Chondrocyte (in vitro differentiated cells): Measurements from ENCODE around the gene HOXC11. TPM values are rescaled to one million over a fixed set of nuclear protein-coding genes. Genes with fewer than 3 reads are reported as not detected.

Experiments
- DNase-seq: peaks from one replicate; pipeline ENCODE4 v3.0.0; 2021; ENCODE audit warnings: mixed read lengths, low spot score
- H3K27ac Mint-ChIP-seq: one replicate; pipeline ENCODE4 v1.8.0; 2021; ENCODE audit warnings: mild to moderate bottlenecking, moderate library complexity, mixed read lengths; ENCODE audit not compliant: unreplicated experiment
- H3K27me3 Mint-ChIP-seq: 2 replicates; pipeline ENCODE4 v1.8.0; 2021; ENCODE audit warnings: low read depth, mixed read lengths
- H3K36me3 Mint-ChIP-seq: 2 replicates; pipeline ENCODE4 v1.8.0; 2021; ENCODE audit warnings: low read depth, mixed read lengths
- H3K4me1 Mint-ChIP-seq: 2 replicates; pipeline ENCODE4 v1.8.0; 2021; ENCODE audit warnings: low read depth, mild to moderate bottlenecking, mixed read lengths
- H3K4me3 Mint-ChIP-seq: one replicate; pipeline ENCODE4 v1.8.0; 2021; ENCODE audit warnings: mild to moderate bottlenecking, moderate library complexity, mixed read lengths; ENCODE audit not compliant: unreplicated experiment
- H3K9me3 Mint-ChIP-seq: 2 replicates; pipeline ENCODE4 v1.8.0; 2021; ENCODE audit warnings: low read depth, mixed read lengths
- total RNA-seq: library from RNA; stranded (reverse); gene quantifications from 3 replicates; pipeline ENCODE4 v1.2.1, GENCODE V29; 2021
- TF ChIP-seq, protein P1 (sequence below): fragments of 200-600 bp; sonication (generic); IDR thresholded peaks from 2 replicates; pipeline ENCODE4 v1.5.0; 2021; ENCODE audit warnings: antibody characterized with exemption, mild to moderate bottlenecking, moderate library complexity

HOXC11 gene
- total RNA-seq, 1 donor from 2014 or later = not detected

DNA sequence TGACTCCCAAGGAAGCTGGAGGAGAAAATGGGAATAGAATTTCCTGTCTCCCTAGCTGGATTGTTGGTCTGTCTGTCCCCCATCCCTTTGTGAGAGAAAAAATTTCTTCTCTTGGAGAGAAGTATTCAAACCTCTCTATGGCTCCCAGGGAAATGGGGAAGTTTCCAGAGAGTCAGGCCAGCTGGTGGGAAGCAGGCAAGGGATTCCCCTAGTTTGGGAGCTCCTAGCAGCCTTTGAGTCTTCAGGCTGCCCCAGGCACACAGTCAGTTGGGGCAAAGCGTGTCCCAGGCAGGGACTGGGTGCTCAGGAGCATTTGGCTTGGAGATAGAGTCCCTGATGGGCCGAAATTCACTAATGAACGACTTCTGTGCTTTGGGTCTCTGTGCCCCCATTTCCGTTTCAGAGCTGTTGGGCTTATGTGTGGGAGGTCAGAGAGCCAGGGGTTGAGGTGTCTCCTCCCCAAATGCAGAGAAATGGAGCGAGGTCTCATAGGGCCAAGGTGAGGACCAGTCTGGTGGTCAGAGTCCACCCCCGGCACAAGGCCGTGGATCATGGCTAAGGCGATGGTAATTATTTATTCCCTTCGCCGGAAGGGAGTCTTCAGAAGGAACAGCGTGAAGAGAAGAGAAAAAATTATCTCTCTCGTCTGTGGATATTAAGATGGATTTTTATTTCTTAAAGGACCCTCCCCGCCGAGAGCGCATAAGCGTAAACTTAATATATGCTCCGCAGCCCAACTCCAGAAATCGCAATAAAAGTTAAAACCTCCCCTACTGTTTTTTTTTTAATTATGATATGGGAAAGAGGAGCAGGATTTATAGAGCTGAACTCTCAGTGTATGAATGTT lies 20.5 kb downstream of the HOXC11 start:
- Mint-ChIP-seq H3K4me3 (peak overlapping the region; percentile 40), H3K36me3 (peaks cover 5% of the 10 kb centered on the region), H3K27me3 (peaks cover 93% of the 10 kb centered on the region), H3K9me3 (no peaks in the 10 kb centered on the region), H3K4me1 (peaks cover 20% of the 10 kb centered on the region), H3K27ac (no peak overlapping the region)
- TF ChIP-seq, protein P1, sequence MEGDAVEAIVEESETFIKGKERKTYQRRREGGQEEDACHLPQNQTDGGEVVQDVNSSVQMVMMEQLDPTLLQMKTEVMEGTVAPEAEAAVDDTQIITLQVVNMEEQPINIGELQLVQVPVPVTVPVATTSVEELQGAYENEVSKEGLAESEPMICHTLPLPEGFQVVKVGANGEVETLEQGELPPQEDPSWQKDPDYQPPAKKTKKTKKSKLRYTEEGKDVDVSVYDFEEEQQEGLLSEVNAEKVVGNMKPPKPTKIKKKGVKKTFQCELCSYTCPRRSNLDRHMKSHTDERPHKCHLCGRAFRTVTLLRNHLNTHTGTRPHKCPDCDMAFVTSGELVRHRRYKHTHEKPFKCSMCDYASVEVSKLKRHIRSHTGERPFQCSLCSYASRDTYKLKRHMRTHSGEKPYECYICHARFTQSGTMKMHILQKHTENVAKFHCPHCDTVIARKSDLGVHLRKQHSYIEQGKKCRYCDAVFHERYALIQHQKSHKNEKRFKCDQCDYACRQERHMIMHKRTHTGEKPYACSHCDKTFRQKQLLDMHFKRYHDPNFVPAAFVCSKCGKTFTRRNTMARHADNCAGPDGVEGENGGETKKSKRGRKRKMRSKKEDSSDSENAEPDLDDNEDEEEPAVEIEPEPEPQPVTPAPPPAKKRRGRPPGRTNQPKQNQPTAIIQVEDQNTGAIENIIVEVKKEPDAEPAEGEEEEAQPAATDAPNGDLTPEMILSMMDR = no peak
- DNase-seq = no peak

DNA sequence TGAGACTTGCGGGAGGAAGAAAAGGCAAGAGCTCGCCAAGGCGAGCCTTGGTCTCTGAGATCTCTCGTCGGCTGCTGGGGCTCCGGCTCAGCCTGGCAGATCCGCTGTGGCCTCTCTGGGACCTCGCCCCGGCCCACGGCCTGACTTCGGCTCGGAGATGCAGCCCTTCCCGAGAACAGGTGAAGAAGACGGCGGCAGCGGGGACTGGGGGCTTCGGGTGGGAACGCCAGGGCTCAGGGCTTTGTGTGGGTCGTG lies 21.0 kb downstream of the HOXC11 start:
- H3K9me3 Mint-ChIP-seq = no peaks in the 10 kb centered on the region
- DNase-seq = no peak
- peaks cover 93% of the 10 kb centered on the region for H3K27me3 Mint-ChIP-seq
- H3K36me3 Mint-ChIP-seq = peaks cover 5% of the 10 kb centered on the region
- H3K4me1 Mint-ChIP-seq = peaks cover 20% of the 10 kb centered on the region
- H3K4me3 Mint-ChIP-seq = peak overlapping the region; percentile 40
- TF ChIP-seq, protein P1 = no peak
- H3K27ac Mint-ChIP-seq = no peak overlapping the region

DNA sequence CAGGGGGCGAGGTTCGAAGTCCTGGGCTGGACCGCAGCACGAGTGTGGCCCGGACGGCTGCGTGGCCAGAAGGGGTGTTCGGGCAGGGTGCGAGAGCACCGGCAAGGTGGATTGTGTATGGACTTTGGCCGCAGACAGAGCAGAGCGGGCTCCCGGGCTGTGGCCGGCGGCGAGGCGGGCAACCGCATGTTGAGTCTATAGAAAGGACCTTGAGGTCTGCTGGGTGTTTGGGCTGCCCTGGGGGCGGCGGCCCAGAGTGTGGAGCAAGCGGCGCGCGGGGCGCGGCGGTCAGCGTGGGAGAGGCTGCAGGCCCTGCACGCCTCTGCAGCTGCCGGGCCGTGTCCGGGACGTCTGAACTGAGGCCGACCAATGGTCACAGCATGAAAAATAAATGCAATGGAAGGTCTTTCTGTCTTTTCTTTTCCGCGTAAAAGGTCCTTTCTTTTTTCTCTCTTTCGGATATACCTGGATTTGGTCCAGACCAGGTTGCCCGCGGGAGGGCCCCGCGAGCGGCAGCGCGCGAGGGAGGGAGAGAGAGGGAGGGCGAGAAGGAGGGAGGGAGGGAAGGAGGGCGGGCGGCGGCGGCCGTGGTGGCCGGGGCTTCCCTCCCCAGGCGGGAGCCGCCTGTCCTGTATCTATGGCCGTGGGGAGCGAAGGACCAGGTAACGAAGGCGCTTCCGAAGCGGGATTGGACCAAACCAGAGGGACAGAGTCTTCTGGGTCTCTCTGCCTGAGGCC lies 21.5 kb downstream of the HOXC11 start:
- Mint-ChIP-seq H3K4me3 (peak overlapping the region; percentile 69), H3K4me1 (peaks cover 20% of the 10 kb centered on the region), H3K27me3 (peaks cover 91% of the 10 kb centered on the region), H3K27ac (no peak overlapping the region), H3K9me3 (no peaks in the 10 kb centered on the region), H3K36me3 (peaks cover 5% of the 10 kb centered on the region)
- no peak for DNase-seq
- TF ChIP-seq, protein P1 = no peak

DNA sequence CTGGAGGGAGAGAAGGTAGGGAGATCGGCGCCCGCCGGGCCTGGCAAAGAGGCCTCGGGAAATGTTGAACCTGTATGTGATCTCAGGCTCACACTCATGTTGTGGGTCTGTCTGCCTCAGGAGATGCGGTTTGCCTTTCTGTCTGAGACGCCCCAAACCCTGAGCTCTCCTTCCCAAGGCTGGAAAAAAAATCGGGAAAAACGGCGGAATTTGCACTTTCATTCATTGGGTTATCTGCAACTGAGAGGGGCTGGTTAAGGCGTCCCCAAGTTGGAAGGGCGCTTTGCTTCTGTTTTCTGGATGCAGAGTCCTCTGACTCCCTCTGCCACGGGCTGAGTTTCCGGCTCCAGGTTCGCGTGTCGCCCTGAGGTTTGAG lies 22.1 kb downstream of the HOXC11 start:
- H3K4me1 Mint-ChIP-seq = peaks cover 21% of the 10 kb centered on the region
- H3K4me3 Mint-ChIP-seq = peak overlapping the region; percentile 69
- H3K36me3 Mint-ChIP-seq = peaks cover 5% of the 10 kb centered on the region
- H3K27me3 Mint-ChIP-seq = peaks cover 88% of the 10 kb centered on the region
- no peak for DNase-seq
- TF ChIP-seq, protein P1 = no peak
- H3K9me3 Mint-ChIP-seq = no peaks in the 10 kb centered on the region
- no peak overlapping the region for H3K27ac Mint-ChIP-seq

DNA sequence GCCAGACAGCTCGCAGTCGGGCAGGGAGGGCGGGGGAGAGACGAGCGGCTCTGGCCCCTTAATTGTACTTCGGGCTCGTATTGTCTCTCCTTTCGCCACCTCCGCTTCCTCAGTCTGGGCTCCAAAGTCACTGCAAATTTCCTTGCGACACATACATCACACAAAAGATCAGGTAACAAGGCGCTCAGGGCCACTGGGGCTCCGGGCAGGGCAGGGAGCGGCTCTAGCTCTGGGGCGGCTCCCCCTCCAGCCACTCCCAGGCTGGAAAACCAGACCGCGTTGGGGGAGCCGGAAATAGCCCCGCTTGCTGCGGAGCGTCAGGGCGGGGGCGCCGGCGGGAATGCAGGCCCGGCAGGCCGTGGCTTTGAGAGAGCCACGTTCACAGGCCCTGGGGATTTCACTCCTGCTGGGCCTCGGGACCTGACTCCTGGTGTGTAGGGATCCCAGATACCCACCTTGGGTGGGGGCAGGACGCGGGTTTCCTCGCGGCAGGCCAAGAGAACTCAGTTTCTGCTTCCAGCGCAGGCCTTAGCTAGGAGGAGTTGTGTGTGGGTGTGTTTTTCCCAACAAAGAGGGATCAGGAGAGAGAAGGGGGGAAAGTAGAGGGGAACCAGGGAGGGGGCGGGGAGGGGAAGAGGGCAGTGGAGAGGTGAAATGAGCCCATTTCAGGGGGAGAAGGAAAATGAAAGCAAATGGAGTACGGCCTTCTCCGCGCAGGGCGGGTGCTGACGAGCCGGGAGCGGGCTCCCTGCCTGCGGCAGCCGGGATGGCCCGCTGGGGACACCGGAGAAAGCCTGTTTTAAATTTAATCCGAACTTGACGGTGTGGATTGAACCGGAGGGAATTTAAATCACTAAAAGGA lies 22.7 kb downstream of the HOXC11 start:
- no peak overlapping the region for H3K27ac Mint-ChIP-seq
- H3K4me1 Mint-ChIP-seq = peaks cover 23% of the 10 kb centered on the region
- peaks cover 5% of the 10 kb centered on the region for H3K36me3 Mint-ChIP-seq
- H3K4me3 Mint-ChIP-seq = peak overlapping the region; percentile 69
- H3K27me3 Mint-ChIP-seq = peaks cover 86% of the 10 kb centered on the region
- TF ChIP-seq, protein P1 = no peak
- H3K9me3 Mint-ChIP-seq = no peaks in the 10 kb centered on the region
- no peak for DNase-seq
